Parathyroid adenoma (tissue), 2 donors: ENCODE data around the gene TENM4.

ENCODE experiments used
- H2AFZ ChIP-seq: fragments of 300-600 bp; sonication (generic); one replicate; pipeline ENCODE4 v1.7.0; 2017; ENCODE audit warnings: antibody characterized with exemption, mild to moderate bottlenecking
- H3K27ac ChIP-seq: fragments of 300-600 bp; sonication (generic); one replicate; pipeline ENCODE4 v1.7.0; 2017
- H3K27me3 ChIP-seq: fragments of 300-600 bp; sonication (generic); one replicate; pipeline ENCODE4 v1.7.0; 2017; ENCODE audit warnings: low read length; ENCODE audit not compliant: control insufficient read depth, insufficient read depth
- H3K36me3 ChIP-seq: fragments of 300-600 bp; sonication (generic); one replicate; pipeline ENCODE4 v1.7.0; 2017; ENCODE audit warnings: low read length; ENCODE audit not compliant: control insufficient read depth, insufficient read depth
- H3K4me1 ChIP-seq: fragments of 300-600 bp; sonication (generic); one replicate; pipeline ENCODE4 v1.7.0; 2017; ENCODE audit warnings: control low read depth
- H3K4me2 ChIP-seq: fragments of 300-600 bp; sonication (generic); one replicate; pipeline ENCODE4 v1.7.0; 2017; ENCODE audit warnings: low read length
- H3K4me3 ChIP-seq: fragments of 300-600 bp; sonication (generic); one replicate; pipeline ENCODE4 v1.7.0; 2017; ENCODE audit warnings: low read depth, low read length
- H3K79me2 ChIP-seq: fragments of 300-600 bp; sonication (generic); one replicate; pipeline ENCODE4 v1.7.0; 2017; ENCODE audit warnings: control low read depth
- H3K9ac ChIP-seq: fragments of 300-600 bp; sonication (generic); one replicate; pipeline ENCODE4 v1.7.0; 2017; ENCODE audit warnings: mild to moderate bottlenecking
- H3K9me3 ChIP-seq: fragments of 300-600 bp; sonication (generic); one replicate; pipeline ENCODE4 v1.7.0; 2017; ENCODE audit warnings: low read length; ENCODE audit not compliant: control insufficient read depth
- TF ChIP-seq, protein P1 (sequence below): fragments of 300-600 bp; sonication (generic); IDR thresholded peaks from one replicate; pipeline ENCODE4 v1.7.0; 2017; ENCODE audit warnings: antibody characterized with exemption, mild to moderate bottlenecking
- donor health status: primary hyperparathyroidism.

TENM4 gene

DNA sequence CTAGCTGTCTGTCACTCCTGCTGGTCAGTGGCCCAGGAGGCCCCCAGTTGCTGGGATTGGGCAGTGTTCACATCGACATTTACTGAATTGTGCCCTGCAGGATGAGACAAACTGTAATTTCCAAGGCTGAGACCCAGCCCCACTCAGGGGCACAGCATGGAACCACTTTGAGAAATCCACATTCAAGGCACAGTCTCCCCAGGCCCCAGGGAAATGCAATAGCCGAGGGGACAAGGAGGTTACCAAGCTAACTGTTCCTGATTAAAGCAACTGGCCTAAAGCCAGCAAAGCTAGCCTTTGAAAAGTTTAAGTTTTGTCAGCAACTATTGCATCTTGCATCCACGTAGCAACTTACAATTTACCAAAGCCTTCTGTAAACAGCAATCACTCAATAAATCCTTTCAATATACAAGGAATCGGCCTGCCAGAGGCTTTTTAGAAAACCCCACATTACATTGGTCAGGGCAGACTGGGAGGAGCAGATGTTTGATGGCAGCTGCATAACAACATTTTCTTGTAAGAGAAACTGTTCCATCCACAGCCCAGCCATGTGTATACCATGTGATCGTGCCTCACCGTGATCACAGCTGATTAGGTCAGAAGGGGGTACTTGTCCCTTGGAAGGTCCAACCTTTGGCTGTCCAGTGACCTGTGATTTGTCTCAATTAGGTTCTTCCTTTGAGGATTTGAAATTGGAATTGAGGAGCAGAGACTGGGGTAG, 103.9 kb downstream of the TENM4 start:
- H2AFZ ChIP-seq: no peak overlapping the region
- no peak overlapping the region for H3K27ac ChIP-seq
- H3K4me1 ChIP-seq: no peaks in the 10 kb centered on the region
- no peaks in the 10 kb centered on the region for H3K27me3 ChIP-seq
- no peaks in the 10 kb centered on the region for H3K9me3 ChIP-seq
- no peaks in the 10 kb centered on the region for H3K79me2 ChIP-seq
- H3K36me3 ChIP-seq: no peaks in the 10 kb centered on the region
- no peak overlapping the region for H3K4me3 ChIP-seq
- H3K9ac ChIP-seq: no peak overlapping the region
- TF ChIP-seq, protein P1, sequence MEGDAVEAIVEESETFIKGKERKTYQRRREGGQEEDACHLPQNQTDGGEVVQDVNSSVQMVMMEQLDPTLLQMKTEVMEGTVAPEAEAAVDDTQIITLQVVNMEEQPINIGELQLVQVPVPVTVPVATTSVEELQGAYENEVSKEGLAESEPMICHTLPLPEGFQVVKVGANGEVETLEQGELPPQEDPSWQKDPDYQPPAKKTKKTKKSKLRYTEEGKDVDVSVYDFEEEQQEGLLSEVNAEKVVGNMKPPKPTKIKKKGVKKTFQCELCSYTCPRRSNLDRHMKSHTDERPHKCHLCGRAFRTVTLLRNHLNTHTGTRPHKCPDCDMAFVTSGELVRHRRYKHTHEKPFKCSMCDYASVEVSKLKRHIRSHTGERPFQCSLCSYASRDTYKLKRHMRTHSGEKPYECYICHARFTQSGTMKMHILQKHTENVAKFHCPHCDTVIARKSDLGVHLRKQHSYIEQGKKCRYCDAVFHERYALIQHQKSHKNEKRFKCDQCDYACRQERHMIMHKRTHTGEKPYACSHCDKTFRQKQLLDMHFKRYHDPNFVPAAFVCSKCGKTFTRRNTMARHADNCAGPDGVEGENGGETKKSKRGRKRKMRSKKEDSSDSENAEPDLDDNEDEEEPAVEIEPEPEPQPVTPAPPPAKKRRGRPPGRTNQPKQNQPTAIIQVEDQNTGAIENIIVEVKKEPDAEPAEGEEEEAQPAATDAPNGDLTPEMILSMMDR: no peak
- no peak overlapping the region for H3K4me2 ChIP-seq

DNA sequence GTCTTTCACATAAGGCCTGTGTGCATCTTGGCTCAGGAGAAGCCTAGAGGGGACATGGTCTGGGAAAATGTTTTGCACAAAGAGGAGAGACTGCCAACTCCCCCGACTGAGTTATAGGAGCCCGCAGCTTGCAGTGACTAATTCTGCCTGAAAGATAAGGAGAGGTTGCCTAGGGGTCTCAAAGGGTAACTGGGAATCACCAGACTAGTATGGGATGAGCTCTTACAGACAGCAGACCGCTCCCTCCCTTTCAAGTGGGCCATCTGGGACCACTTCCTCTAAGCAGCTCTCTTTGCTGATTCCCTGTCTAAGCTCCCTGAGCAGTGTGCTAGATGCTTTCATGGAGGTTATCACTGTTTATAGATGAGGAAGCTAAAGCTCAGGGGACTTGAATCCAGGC, 105.1 kb downstream of the TENM4 start:
- Histone ChIP-seq H3K4me3 (no peak overlapping the region), H2AFZ (no peak overlapping the region)
- TF ChIP-seq, protein P1: no peak

DNA sequence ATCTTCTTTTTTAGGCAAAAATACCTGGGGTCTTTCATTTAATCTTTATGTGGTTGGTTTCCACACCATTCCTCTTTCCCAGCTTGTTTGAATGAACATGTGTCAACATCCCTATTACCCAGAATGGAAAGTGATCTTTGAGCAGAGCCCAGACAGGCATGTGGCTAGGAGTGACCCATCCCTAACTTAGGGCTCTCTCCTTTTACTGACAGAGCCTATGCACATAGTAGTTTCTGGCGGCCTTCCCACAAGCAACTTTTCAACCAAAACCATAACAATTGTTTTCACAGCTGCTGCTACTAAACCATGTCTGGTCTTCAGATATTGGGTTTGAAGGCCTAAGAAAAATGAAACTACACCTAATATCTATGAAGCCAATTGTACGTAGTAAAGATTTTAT, 107.5 kb downstream of the TENM4 start:
- TF ChIP-seq, protein P1: no peak
- H2AFZ ChIP-seq: no peak overlapping the region
- no peak overlapping the region for H3K9ac ChIP-seq
- no peaks in the 10 kb centered on the region for H3K9me3 ChIP-seq
- no peaks in the 10 kb centered on the region for H3K36me3 ChIP-seq
- H3K4me2 ChIP-seq: no peak overlapping the region
- no peaks in the 10 kb centered on the region for H3K27me3 ChIP-seq
- H3K4me3 ChIP-seq: no peak overlapping the region
- H3K79me2 ChIP-seq: no peaks in the 10 kb centered on the region
- H3K27ac ChIP-seq: no peak overlapping the region
- H3K4me1 ChIP-seq: no peaks in the 10 kb centered on the region

More for the DNA sequence above, 105.1 kb downstream of the TENM4 start:
- H3K36me3 ChIP-seq: no peaks in the 10 kb centered on the region
- no peak overlapping the region for H3K9ac ChIP-seq
- no peaks in the 10 kb centered on the region for H3K27me3 ChIP-seq
- H3K9me3 ChIP-seq: no peaks in the 10 kb centered on the region
- H3K4me1 ChIP-seq: no peaks in the 10 kb centered on the region
- H3K79me2 ChIP-seq: no peaks in the 10 kb centered on the region
- no peak overlapping the region for H3K4me2 ChIP-seq
- no peak overlapping the region for H3K27ac ChIP-seq

GRCh38 chr11:79332017-79332416, 108.8 kb downstream of the TENM4 start:
- H3K4me1 ChIP-seq: no peaks in the 10 kb centered on the region
- no peaks in the 10 kb centered on the region for H3K36me3 ChIP-seq
- H3K27ac ChIP-seq: no peak overlapping the region
- H2AFZ ChIP-seq: no peak overlapping the region
- no peak overlapping the region for H3K9ac ChIP-seq
- H3K4me2 ChIP-seq: no peak overlapping the region
- H3K27me3 ChIP-seq: no peaks in the 10 kb centered on the region
- H3K79me2 ChIP-seq: no peaks in the 10 kb centered on the region
- TF ChIP-seq, protein P1: no peak
- no peaks in the 10 kb centered on the region for H3K9me3 ChIP-seq
- no peak overlapping the region for H3K4me3 ChIP-seq
